Panc1 (cell line): ENCODE data around the gene SEPTIN11. TPM values are rescaled to one million over a fixed set of nuclear protein-coding genes. Genes with fewer than 3 reads are reported as not detected.

ENCODE experiments used
- ATAC-seq: fragments of 200-7000 bp; cut with Tn5 transposase; 2 replicates; pipeline ENCODE4 v1.9.1; 2020; ENCODE audit warnings: mild to moderate bottlenecking, moderate library complexity
- BruUV-seq: library from RNA; stranded (reverse); fragments of 400-500 nt; replicated peaks from 2 replicates; lab custom pipeline; 2021; lab: Mats Ljungman, UMichigan
- CTCF ChIA-PET: fragments of 300-600 bp; sonication (Branson Sonifier 250); formaldehyde crosslinking; loops from one replicate; lab custom pipeline; 2022; ENCODE audit warnings: antibody characterized with exemption; lab: Charles Lee
- POLR2A ChIA-PET: fragments of 300-600 bp; sonication (Branson Sonifier 250); formaldehyde crosslinking; loops from one replicate; lab custom pipeline; 2022; ENCODE audit warnings: antibody characterized with exemption; lab: Charles Lee
- DNase-seq: peaks from one replicate; pipeline ENCODE4 v3.0.0-alpha.2; 2010; ENCODE audit warnings: low read depth, low spot score
- H3K27ac ChIP-seq: 2 replicates; pipeline ENCODE4 v1.5.1; 2011; ENCODE audit warnings: mild to moderate bottlenecking, low read length, inconsistent platforms
- H3K27me3 ChIP-seq: fragments of 200-500 bp; sonication (Bioruptor generic); 2 replicates; pipeline ENCODE4 v1.6.0; 2014; ENCODE audit warnings: low read length, inconsistent platforms; ENCODE audit not compliant: control insufficient read depth, insufficient read depth
- H3K36me3 ChIP-seq: fragments of 200-500 bp; sonication (Bioruptor generic); 2 replicates; pipeline ENCODE4 v1.5.1; 2014; ENCODE audit warnings: inconsistent platforms, mild to moderate bottlenecking, low read length, moderate library complexity; ENCODE audit not compliant: control insufficient read depth, insufficient read depth
- H3K4me1 ChIP-seq: 2 replicates; pipeline ENCODE4 v1.5.1; 2011; ENCODE audit warnings: inconsistent platforms, mild to moderate bottlenecking, low read length, moderate library complexity; ENCODE audit not compliant: control insufficient read depth, insufficient read depth
- H3K4me3 ChIP-seq, 2 experiments: 2 replicates each; pipeline ENCODE4 v1.5.1; 2011 to 2012; ENCODE audit warnings: low read depth in 2 of 2, low read length in 2 of 2, mild to moderate bottlenecking in 2 of 2, inconsistent platforms in 1 of 2, moderate library complexity in 1 of 2
- H3K9me3 ChIP-seq: fragments of 200-500 bp; sonication (Bioruptor generic); 2 replicates; pipeline ENCODE4 v1.5.1; 2014; ENCODE audit warnings: low read depth, mild to moderate bottlenecking, inconsistent platforms, low read length, moderate library complexity; ENCODE audit not compliant: control insufficient read depth, insufficient read depth
- CTCF ChIP-seq: fragments of 450-650 bp; IDR thresholded peaks from 2 replicates; pipeline ENCODE4 v1.5.1; 2017; ENCODE audit warnings: mild to moderate bottlenecking
- POLR2AphosphoS5 ChIP-seq: IDR thresholded peaks from 2 replicates; pipeline ENCODE4 v1.6.1; 2012; ENCODE audit warnings: mild to moderate bottlenecking, low read depth, low read length, moderate library complexity
- REST ChIP-seq, 2 experiments: IDR thresholded peaks; 2 replicates each; pipeline ENCODE4 v1.6.1; 2011 to 2012; ENCODE audit warnings: low read depth in 2 of 2, control low read depth in 1 of 2, low read length in 1 of 2, mild to moderate bottlenecking in 1 of 2, moderate library complexity in 1 of 2; ENCODE audit not compliant: insufficient read depth in 1 of 2
- SIN3A ChIP-seq: IDR thresholded peaks from 2 replicates; pipeline ENCODE4 v1.6.1; 2012; ENCODE audit warnings: low read depth, mild to moderate bottlenecking, low read length, moderate library complexity, borderline replicate concordance; ENCODE audit not compliant: insufficient read depth
- TCF7L2 ChIP-seq: IDR thresholded peaks from 2 replicates; pipeline ENCODE4 v1.6.1; 2011; ENCODE audit warnings: mild to moderate bottlenecking, low read depth, low read length, inconsistent platforms
- in situ Hi-C: cut with HindIII; loops from 2 replicates; pipeline ENCODE4 v1.10.0; 2016; ENCODE audit warnings: low sequenced_read_pairs, low pct_unique_long_range_greater_than_20kb
- intact Hi-C: fragments of 100-400 bp; cut with micrococcal nuclease; formaldehyde crosslinking; loops from one replicate; pipeline ENCODE4 v1.10.0; 2022; ENCODE audit not compliant: unreplicated experiment
- total RNA-seq: library from RNA; stranded (reverse); gene quantifications from one replicate; pipeline ENCODE4 v1.2.1, GENCODE V29; 2021; ENCODE audit not compliant: unreplicated experiment

Gene SEPTIN11
- total RNA-seq, 1 experiment from 2014 or later = 103 TPM

DNA sequence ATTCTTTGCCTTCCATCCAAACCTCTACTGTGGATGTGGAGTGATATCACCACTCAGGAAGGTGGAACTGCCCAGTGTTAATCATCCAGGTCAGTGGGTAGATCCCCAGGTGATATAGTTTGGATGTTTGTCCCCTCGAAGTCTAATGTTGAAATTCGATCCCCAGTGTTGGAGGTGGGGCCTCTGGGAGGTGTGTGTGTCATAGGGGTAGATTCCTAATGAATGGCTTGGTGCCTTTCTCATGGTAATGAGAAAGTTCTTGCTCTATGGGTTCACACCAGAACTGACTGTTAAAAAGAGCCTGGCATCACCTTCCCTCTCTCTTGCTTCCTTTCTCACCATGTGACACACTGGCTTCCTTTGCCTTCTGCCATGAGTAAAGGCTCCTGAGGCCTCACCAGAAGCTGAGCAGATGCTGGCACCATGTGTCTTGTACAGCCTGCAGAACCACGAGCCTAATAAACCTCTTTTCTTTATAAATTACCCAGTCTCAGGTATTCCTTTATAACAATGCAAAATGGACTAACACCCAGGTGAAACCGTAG, 44.8 kb upstream of the SEPTIN11 start:
- ATAC-seq (no peak), DNase-seq (no peak)
- no TSS peak for BruUV-seq
- in situ Hi-C loops = no loop called here
- Histone ChIP-seq H3K4me3 (no peak overlapping the region), H3K4me1 (no peaks in the 10 kb centered on the region), H3K27ac (no peak overlapping the region), H3K9me3 (no peaks in the 10 kb centered on the region), H3K27me3 (no peaks in the 10 kb centered on the region; the same call in 1 of the 2 replicates), H3K36me3 (no peaks in the 10 kb centered on the region)
- POLR2A ChIA-PET = no interaction called here
- intact Hi-C loops = no loop called here
- CTCF ChIA-PET = no interaction called here
- TF ChIP-seq SIN3A (no peak), TCF7L2 (no peak), CTCF (no peak)

DNA sequence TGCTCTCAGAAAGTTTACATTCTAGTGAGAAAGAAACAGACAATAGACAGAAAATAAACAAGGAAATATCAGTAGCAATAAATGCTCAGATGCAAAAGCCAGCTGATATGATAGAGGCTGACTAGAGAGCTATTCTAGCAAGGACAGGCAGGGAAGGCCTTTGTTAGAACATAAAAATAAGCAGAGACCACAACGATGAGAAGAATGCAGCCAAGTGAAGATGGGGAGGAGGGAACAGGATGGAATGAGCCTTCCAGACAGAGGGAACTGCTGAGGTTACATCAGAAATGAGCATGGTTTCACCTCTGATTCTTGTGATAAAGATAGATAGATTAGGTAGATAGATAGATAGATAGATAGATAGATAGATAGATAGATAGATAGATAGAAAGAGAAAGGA, 44.0 kb upstream of the SEPTIN11 start:
- H3K4me3 ChIP-seq = no peak overlapping the region
- H3K27ac ChIP-seq = no peak overlapping the region
- BruUV-seq = no TSS peak
- ChIA-PET CTCF (no interaction called here), POLR2A (no interaction called here)
- no peaks in the 10 kb centered on the region for H3K36me3 ChIP-seq
- no peak for TF ChIP-seq REST (IDR thresholded peaks at IDR 0.05; ENCODE audit: insufficient read depth in 1 of 2, low read depth in 2 of 2, low read length in 1 of 2)
- TF ChIP-seq CTCF = no peak
- no peak for TF ChIP-seq SIN3A
- TF ChIP-seq POLR2AphosphoS5 = no peak
- TF ChIP-seq TCF7L2 = no peak
- no peaks in the 10 kb centered on the region for H3K4me1 ChIP-seq
- in situ Hi-C loops (no loop called here), intact Hi-C loops (no loop called here)
- DNase-seq (no peak), ATAC-seq (no peak)
- H3K27me3 ChIP-seq = no peaks in the 10 kb centered on the region
- no peaks in the 10 kb centered on the region for H3K9me3 ChIP-seq
